HepG2 (cell line): ENCODE results near the gene VIM.

Experiments used
- ASH2L ChIP-seq: fragments of 300-600, 200-600 bp; sonication (generic); IDR thresholded peaks from 2 replicates; pipeline ENCODE4 v1.7.0; 2017; ENCODE audit warnings: low read depth, mild to moderate bottlenecking, moderate library complexity, mixed read lengths, low read length; ENCODE audit not compliant: insufficient read length
- MXI1 ChIP-seq: IDR thresholded peaks from 3 replicates; pipeline ENCODE4 v1.6.1; 2012; ENCODE audit warnings: low read depth, low read length, inconsistent platforms, borderline replicate concordance
- NFIC ChIP-seq: IDR thresholded peaks from 2 replicates; pipeline ENCODE4 v1.6.1; 2012; ENCODE audit warnings: mild to moderate bottlenecking, low read length, inconsistent platforms
- RBFOX2 ChIP-seq: fragments of 200-400 bp; formaldehyde crosslinking; IDR thresholded peaks from 2 replicates; pipeline ENCODE4 v1.6.1; 2017; ENCODE audit warnings: low read depth, mild to moderate bottlenecking, low read length
- SIX4 ChIP-seq: sonication (generic); formaldehyde crosslinking; IDR thresholded peaks from 2 replicates; pipeline ENCODE4 v1.4.0; 2020; ENCODE audit warnings: missing genetic modification reagents
- ZZZ3 ChIP-seq: sonication (generic); formaldehyde crosslinking; IDR thresholded peaks from 2 replicates; pipeline ENCODE4 v1.4.0; 2020; ENCODE audit warnings: missing genetic modification reagents, mild to moderate bottlenecking, borderline replicate concordance

DNA sequence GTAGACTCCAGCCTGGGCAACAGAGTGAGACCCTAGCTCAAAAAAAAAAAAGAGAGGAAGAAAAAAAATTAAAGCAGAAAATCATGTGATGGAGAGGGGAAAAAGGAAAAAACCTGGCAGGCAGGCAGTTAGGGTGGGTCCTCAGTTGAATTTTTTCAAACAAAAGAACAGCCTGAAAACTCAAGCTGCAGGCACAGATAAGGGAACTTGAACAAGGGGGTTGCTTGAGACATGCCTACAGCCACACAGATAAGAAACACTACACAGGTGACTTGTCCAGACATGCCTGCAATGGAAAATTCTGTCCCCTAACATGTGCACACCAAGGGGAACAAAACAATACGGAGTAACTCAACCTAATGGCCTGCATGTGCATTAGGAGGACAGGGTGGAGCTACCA is 19.2 kb downstream of the VIM start:
- no peak for TF ChIP-seq SIX4
- no peak for TF ChIP-seq NFIC
- TF ChIP-seq ASH2L = no peak
- no peak for TF ChIP-seq RBFOX2
- no peak for TF ChIP-seq MXI1
- no peak for TF ChIP-seq ZZZ3
